ENCODE results near the gene MAN1B1. TPM values are rescaled to one million over a fixed set of nuclear protein-coding genes. Genes with fewer than 3 reads are reported as not detected.
A peak's percentile ranks its signal among the peaks of the same experiment; 100 is the strongest.

Gene MAN1B1
- total and polyA plus RNA-seq, 8 donors: 22.0 to 86.0 (median 28.4) TPM

DNA sequence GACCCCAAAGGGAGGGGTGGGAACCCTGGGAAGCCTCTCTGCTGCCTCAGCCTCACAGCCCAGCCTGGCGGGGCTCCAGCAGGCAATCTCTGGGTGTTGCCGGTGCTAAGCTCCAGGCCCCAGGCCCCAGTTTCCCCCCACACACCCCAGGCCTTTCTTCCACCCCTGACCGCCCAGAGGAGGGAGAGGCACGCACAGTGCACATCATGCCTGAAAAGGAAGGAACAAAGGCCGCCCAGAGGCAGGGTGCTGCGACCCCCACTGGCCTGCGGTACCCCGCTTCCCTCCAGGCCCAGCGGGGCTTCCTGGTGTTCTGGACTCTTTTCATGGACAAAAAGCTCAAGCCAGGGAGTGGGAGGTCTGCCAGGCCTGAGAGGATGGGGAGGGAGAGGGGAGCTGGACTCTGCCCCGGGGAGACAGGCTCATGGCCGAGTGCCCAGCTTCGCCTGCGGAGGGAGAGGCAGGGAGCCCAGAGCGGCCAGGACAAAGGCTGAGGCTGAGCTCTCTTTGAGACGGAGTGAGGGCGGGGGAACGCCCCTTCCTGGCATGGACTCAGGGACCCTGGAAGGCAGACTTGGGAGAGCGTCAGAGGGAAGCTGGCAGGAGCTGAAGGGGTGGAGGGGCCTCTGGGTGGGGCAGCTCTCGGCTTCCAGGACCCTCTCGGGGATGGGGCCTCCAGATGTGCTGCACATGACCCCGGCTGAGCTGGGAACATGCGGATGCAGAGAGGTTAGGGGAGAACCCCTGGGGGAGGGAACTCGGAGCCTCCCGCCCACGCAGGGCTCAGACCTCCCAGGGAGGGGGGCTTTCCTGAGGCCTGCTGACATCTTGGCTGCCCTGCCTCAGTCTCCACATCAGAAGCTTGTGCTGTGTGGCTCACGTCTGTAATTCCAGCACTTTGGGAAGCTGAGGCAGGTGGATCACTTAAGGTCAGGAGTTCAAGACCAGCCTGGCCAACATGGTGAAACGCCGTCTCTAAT lies 31.1 kb upstream of the MAN1B1 start:
- TF ChIP-seq, protein P1, sequence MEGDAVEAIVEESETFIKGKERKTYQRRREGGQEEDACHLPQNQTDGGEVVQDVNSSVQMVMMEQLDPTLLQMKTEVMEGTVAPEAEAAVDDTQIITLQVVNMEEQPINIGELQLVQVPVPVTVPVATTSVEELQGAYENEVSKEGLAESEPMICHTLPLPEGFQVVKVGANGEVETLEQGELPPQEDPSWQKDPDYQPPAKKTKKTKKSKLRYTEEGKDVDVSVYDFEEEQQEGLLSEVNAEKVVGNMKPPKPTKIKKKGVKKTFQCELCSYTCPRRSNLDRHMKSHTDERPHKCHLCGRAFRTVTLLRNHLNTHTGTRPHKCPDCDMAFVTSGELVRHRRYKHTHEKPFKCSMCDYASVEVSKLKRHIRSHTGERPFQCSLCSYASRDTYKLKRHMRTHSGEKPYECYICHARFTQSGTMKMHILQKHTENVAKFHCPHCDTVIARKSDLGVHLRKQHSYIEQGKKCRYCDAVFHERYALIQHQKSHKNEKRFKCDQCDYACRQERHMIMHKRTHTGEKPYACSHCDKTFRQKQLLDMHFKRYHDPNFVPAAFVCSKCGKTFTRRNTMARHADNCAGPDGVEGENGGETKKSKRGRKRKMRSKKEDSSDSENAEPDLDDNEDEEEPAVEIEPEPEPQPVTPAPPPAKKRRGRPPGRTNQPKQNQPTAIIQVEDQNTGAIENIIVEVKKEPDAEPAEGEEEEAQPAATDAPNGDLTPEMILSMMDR (IDR thresholded peaks at IDR 0.05): no peak
- Histone ChIP-seq H3K9me3 (no peaks in the 10 kb centered on the region), H3K27me3 (no peaks in the 10 kb centered on the region), H3K4me3 (no peak overlapping the region), H3K4me1 (peaks cover 19 to 25% (median 20%) of the 10 kb centered on the region in 3 donors), H3K36me3 (no peaks in the 10 kb centered on the region), H3K27ac (peak overlapping the region; percentile 67 to 82 (median 68))
- DNase-seq: peak; percentile 92 to 99 (median 96)
- peak; percentile 81 to 92 (median 90) for ATAC-seq
- no peak for FAIRE-seq
- WGBS, 2 donors: 13 to 15% methylated on average over 27 to 28 of the region's 28 CpGs
- intact Hi-C loops (cut with DNase I): no loop called here

DNA sequence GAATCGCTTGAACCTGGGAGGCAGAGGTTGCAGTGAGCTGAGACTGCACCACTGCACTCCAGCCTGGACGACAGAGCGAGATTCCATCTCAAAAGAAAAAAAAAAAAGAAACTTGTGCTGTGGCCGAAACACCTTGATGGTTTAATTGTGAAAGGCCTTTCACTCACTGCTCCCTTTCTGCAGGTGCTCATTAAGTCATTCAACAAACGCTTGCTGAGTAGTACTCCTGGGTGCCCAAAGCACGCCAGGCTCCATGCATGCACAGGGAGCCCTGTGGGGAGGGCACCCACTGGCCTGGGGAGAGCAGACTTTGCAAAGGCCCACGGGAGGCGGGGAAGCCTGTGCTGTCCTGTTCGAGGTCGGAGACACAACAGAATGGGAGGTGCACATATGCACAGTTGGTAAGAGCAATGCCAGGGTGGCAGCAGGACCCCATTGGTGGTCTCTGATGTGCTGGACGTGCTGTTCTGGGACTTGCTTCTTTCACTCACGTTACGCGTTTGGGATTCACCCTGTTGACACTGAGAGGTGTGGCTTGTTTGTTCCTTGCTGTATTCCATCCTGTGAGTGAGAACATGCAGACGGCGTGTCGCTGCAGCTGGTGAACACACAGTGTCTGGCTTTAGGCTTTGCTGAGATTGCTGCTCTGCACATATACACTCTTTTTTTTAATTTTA lies 29.9 kb upstream of the MAN1B1 start:
- Histone ChIP-seq H3K27ac (no peak overlapping the region), H3K4me1 (peaks cover 19 to 25% (median 20%) of the 10 kb centered on the region in 3 donors), H3K36me3 (no peaks in the 10 kb centered on the region), H3K4me3 (no peak overlapping the region), H3K9me3 (no peaks in the 10 kb centered on the region), H3K27me3 (no peaks in the 10 kb centered on the region)
- intact Hi-C loops (cut with DNase I): no loop called here
- no peak for ATAC-seq
- 86 to 87% methylated on average over 17 of the region's 17 CpGs for WGBS, 2 donors
- DNase-seq: no peak
- no peak for FAIRE-seq
- TF ChIP-seq, protein P1 (IDR thresholded peaks at IDR 0.05): no peak

DNA sequence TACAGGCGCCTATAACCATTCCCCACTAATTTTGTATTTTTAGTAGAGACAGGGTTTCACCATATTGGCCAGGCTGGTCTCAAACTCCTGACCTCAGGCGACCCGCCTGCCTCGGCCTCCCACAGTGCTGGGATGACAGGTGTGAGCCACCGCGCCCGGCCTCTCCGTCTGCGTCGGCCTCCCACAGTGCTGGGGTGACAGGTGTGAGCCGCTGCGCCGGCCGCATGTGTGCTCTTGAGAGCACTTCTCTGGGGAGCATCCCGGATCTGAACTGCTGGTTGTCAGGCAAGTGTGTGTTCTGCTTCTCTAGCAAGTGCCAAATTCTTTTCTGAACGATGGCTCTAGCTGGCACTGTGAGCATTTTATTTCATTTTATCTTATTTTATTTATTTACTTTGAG lies 29.2 kb upstream of the MAN1B1 start:
- DNase-seq (peak in 1 of 6 donors; percentile 52), ATAC-seq (no peak), FAIRE-seq (no peak)
- Histone ChIP-seq H3K36me3 (no peaks in the 10 kb centered on the region), H3K27ac (no peak overlapping the region), H3K4me3 (no peak overlapping the region), H3K27me3 (no peaks in the 10 kb centered on the region), H3K9me3 (no peaks in the 10 kb centered on the region), H3K4me1 (peaks cover 19 to 25% (median 20%) of the 10 kb centered on the region in 3 donors)
- intact Hi-C loops (cut with DNase I): no loop called here
- WGBS, 2 donors: 70 to 79% methylated on average over 16 of the region's 16 CpGs
- TF ChIP-seq, protein P1 (IDR thresholded peaks at IDR 0.05): no peak

DNA sequence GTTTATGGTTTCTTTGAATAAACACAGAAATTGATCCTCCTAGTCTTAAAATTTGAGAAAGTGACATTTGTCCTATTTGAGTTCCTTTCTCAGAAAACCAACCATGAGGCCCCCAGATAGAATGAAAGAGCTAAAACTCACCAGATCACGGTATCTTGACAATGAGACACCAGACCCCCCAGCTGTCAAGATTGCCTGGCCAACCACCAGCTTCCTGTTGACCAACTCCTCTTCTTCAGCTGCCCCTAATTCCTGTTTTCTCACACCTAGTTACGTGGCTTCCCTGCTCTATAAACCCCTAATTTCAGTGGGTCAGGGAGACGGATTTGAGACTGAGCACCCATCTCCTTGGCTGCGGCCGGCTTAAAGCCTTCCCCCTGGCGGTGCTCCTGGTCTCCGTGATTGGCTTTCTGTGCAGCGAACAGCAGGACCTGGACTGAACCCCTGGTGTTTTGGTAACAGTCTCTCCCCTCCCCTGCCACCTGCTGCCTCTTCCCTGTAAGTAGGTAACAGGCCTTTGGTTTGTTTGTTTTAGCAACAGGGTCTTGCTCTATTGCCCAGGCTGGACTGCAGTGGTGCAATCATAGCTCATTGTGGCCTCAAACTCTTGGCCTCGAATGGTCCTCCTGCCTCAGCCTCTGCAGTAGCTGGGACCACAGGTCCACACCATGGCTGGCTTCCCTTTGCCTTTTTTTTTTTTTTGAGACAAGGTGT lies 28.1 kb upstream of the MAN1B1 start:
- no peak for DNase-seq
- Histone ChIP-seq H3K27ac (no peak overlapping the region), H3K4me3 (no peak overlapping the region), H3K9me3 (no peaks in the 10 kb centered on the region), H3K36me3 (no peaks in the 10 kb centered on the region), H3K4me1 (peaks cover 19 to 20% (median 19%) of the 10 kb centered on the region in 3 donors), H3K27me3 (no peaks in the 10 kb centered on the region)
- FAIRE-seq: no peak
- TF ChIP-seq, protein P1 (IDR thresholded peaks at IDR 0.05): no peak
- 88 to 91% methylated on average over 9 of the region's 9 CpGs for WGBS, 2 donors
- intact Hi-C loops (cut with DNase I): no loop called here
- no peak for ATAC-seq

Measured in pancreas (tissue), 10 donors.